MV-4-11 (cell line): ENCODE results near the gene HCAR3.
"Not testable (repeated sequence)": the region's sequence is repeated elsewhere in the genome, so short reads cannot be mapped to it uniquely, and the experiment has no call there.

ENCODE experiments used
- DNase-seq: peaks from one replicate; lab custom pipeline; 2025; lab: John Stamatoyannopoulos, UW

The HCAR3 gene

DNA sequence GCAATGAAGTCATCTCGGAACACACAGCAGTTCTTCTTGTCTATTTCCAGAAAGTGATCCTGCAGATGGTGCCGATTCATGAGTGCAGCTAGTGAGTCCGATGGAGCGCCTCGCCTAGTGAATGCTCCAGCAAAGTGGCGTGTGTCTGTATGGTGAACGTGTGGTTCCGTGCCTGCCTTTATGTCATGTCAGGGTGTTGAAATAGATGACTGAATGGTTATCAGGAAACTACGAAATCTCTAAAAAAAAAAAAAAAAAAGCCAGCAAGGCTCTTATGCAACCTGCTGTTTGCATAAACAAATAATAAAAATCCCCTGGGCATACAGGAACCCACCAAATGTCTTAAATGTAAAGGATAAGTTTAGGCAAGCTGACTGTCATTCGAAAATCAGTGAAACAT lies at the start of gene HCAR3:
HCAR3 (minus strand) TSS at position 154 of the 400 bp plus-strand sequence; CDS start at position 80, 74 bp downstream.
- peak; percentile 75 for DNase-seq

DNA sequence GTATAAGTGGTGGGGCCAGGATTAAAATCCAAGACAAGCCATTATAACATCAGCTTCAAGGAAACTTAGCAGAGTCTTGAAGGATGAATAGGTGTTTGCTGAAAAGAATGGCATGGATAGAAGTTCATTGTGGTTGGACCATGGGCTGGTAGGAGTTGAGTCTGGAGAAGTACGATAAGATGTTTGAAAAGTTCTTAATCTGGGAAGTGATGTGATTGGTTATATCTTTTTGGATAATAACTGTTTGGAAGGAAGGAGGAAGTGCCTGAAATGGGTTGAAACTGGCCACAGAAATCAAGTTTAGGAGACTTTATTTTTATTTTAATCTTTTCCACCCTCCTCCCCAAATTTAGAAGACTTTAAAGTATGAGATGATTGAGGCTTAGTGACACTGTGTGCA lies 41.0 kb upstream of the HCAR3 start:
- DNase-seq, result no peak

- no peak for DNase-seq
Measured at GRCh38 chr12:122754790-122755189, 38.2 kb upstream of the HCAR3 start.

- no peak for DNase-seq
Measured at GRCh38 chr12:122753319-122753650, 36.7 kb upstream of the HCAR3 start.

DNA sequence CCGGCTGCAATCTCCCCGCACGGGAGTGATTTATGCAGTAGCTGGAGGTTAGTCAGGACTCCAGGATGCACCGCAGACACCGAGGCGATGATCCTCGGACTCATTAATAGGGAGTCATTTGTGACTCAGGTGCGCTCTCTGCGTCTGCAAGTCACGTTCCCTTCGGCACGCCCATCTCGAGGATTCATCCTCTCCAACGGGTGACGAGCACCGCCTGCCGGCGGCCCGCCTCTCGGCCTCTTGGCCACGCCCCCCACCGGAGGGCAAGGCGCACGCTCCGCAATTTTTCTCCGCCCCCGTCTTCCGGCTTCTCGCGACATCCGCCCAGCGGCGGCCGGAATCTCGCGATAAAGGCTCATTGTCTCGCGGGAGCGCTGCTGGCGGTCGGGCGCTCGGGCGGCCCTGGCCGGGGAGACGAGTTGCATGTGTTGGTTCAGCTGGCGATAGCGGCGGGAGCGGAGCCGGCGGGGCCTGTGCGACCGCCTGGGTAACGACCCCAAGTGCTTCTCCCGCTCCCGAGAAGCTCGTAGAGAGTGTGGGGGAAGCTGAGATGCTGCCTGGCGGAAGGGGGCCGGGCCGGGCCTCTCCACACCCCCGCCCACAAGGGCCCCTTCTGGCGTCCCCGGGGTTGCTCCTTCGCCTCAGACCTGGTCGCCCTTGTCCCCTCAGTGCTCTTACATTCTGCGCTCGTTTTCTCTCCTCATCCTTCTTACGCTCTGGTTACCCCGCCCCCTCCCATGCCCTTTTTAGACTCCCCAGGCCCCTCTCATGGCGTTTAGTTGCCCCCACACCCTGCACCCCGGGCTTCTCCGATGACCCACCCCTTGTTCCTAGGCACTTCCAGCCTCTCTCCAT lies 36.1 kb upstream of the HCAR3 start, which contains the start of gene DENR:
DENR (plus strand) TSS at position 361 of the 855 bp plus-strand sequence. CDS start 878 bp downstream, outside the sequence.
- DNase-seq, result peak; percentile 92

DNA sequence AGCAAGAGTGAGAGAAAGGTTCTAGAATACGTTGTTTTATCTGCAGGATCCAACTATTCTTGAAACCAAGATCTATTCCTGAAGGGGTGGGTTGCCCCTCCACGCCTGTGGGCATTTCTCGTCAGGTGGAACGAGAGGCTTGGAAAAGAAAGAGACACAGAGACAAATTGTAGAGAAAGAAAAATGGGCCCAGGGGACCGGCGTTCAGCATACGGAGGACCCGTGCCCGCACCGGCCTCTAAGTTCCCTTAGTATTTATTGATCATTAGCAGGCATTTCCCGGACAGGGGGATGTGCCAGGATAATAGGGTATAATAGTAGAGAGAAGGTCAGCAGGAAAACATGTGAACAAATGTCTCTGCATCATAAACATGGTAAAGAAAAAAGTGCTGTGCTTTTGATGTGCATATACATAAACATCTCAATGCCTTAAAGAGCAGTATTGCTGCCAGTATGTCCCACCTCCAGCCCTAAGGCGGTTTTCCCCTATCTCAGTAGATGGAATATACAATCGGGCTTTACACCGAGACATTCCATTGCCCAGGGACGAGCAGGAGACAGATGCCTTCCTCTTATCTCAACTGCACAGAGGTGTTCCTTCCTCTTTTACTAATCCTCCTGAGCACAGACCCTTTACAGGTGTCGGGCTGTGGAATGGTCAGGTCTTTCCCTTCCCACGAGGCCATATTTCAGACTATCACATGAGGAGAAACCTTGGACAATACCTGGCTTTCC lies 34.3 kb upstream of the HCAR3 start:
- not testable (repeated sequence) for DNase-seq

DNA sequence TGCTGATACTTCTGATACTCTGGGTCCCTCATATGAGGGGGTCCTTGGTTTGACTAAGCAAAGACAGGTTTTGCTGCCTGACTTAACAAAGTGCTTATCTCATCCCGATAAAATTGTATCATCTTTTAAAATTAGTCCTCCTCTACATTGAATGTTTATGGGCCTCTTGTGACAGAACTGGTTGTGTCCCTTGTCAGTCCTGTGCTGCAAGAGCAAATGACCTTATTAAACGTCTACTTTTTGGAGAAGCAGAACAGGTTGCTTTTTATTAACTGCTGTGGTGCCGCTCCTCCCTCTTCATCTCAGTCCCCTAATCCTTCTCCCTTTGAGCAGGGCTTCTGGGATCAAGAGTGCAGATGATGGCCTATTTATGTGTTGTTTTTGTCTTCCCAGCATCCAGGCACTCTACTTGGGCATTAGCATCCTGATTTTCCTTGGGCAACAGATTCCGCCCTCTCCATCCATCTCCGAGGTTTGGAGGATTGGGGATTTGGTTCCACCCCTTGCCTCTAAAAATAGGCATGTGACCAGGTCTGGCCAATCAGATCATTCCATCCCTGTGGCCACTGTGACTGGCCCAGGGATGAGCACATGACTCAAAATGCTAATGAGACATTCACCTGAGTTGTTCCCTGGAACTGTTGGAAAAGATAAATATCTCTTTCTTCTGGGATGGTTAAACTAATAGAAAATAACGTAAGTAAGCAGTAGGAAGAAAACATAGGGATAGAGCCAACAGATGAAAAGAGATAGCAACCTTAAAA lies 33.1 kb upstream of the HCAR3 start:
- no peak for DNase-seq

- DNase-seq, result peak; percentile 19
Measured at GRCh38 chr12:122747224-122748135, 30.9 kb upstream of the HCAR3 start.

GRCh38 chr12:122743895-122744525 lies 27.4 kb upstream of the HCAR3 start:
- DNase-seq, result peak; percentile 38

DNA sequence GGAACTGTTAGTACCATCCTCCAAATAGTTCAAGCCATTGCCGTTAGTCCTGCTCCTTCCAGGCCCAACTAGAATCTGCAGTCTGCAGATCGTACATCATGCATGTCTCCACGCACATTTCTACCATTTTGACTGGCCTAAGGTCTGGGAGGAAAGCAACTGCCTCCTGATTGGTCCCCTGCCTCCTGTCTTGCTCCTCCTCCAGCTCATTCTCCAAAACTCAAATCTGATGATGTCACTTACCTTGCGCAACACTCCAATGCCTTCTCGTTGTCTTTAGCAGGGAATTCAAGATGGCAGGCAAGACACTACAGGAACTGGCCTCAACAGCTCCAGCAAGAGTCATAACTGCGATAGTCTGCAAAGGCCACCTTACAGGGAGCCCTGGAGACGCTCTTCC lies 23.7 kb upstream of the HCAR3 start:
- DNase-seq, result no peak

GRCh38 chr12:122738571-122738970 lies 22.0 kb upstream of the HCAR3 start:
- DNase-seq, result no peak

- no peak for DNase-seq
Measured at GRCh38 chr12:122732611-122733010, 16.0 kb upstream of the HCAR3 start.

GRCh38 chr12:122732170-122732569 lies 15.6 kb upstream of the HCAR3 start:
- DNase-seq, result peak; percentile 8

DNA sequence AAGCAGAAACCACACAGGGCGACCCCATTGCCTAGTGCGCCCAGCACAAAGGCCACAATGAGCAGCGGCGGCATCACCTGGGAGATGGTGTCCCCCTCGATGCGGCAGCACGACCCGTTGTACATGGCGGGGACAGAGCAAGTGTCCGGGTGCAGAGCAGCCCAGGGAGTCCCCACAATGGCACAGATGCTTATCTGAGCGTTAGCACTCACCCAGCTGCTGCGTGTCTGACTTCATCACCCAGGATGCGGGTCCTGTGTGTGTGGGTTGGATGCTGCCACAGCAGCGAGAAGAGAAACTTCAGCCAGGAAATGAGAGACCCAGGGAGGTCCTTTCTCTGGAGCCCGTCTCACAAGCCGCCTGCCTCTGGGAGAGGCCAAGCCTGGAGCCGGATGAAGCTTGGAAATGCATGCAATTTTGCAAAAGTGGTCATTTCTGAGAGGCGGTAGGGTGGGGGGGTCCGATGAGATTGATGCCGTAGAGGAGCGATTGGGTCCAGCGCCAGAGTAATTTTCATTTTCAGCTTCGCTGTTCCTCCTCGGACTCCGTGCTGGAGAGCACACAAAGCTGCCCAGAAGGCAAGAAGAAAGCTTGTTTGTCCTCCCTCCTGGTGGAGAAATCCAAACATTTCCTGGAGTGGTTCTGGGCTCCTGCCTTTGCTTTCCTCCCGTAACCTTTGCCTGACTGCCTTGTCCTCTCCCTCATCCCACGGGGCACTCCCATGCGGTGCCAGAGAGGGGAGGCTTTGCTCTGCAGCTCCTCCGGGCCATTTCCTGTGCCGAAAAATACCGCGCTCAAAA lies 13.8 kb upstream of the HCAR3 start, which contains the start of gene HCAR1:
HCAR1 (minus strand) TSS at position 630 of the 800 bp plus-strand sequence; CDS start at position 125, 505 bp downstream.
- DNase-seq, result peak; percentile 37

DNA sequence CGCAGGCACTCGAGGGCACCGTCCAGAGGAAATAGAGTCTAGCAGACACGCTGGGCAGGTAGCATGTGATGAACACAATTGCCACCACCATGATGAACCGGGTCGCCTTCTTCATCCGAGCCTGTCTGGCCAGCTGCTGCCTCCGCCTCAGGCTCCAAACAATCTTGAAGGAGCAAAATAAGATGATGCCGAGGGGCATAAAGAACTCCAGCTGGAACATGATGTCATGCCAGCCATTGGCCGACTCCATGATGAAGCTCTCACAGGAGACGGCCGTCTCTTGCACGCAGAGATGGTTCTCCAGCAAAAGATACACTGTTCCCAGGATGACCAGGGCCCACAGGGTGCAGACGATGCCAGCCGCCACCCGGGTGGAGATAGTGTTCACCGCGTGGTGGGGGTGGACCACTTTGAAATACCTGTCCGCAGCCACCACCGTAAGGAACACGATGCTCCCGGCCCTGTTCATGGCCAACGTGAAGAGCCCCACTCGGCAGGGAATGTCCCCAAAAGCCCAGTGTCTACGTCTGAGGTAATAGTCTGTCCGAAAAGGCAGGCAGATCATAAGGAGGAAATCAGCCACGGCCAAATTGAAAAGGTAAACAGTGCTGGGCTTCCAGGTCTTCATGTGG lies 13.1 kb upstream of the HCAR3 start:
- DNase-seq, result no peak

- peak; percentile 58 for DNase-seq
Measured at GRCh38 chr12:122726080-122726558, 9.5 kb upstream of the HCAR3 start.

GRCh38 chr12:122725452-122726079 lies 9.0 kb upstream of the HCAR3 start:
- no peak for DNase-seq

DNA sequence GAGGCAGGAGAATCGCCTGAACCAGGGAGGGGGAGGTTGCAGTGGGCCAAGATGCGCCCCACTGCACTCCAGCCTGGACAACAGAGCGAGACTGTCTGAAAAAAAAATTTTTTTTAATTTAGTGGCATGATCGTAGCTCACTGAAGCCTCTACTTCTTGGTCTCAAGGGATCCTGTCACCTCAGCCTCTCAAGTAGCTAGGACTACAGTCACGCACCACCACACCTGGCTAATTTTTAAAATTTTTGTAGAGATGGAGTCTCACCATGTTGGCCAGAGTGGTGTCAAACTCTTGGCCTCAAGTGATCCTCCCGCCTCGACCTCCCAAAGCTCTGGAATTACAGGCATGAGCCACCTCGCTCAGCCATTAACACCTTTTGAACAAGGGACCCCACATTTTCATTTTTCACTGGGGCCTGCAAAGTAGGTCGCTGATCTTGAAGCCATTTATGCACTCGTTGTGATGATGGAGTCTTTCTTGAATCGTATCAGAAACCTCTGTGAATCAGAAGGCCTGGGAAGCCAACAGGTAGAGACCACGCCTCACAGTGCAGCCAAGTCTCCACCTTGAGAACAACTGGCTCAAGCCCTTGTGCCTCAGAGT lies 8.1 kb upstream of the HCAR3 start:
- DNase-seq, result no peak
